Measurements from ENCODE around the gene METTL22. TPM values are rescaled to one million over a fixed set of nuclear protein-coding genes. Genes with fewer than 3 reads are reported as not detected.

METTL22 gene

DNA sequence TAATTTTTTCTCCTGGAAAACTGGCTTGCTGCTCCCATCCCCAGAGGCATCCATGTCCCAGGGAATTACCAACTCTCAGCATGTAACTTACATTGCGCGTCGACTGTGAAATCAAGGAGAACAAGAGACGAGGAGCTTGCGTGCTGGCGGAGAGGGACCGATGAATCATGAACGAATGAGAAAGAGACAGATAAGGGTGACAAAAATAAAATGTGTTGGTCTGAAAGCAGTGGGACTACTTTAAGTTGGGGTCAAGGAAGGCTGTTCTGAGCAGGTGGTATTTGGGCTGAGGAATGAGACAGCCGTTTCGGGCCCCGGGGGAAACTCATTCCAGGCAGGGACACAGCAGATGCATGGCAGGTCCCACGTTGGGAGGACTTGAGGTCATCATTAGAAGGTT lies 75.4 kb downstream of the METTL22 start:
- Histone ChIP-seq H3K79me1 (replicated peaks; ENCODE audit: low read length, poor library complexity, severe bottlenecking) (no peaks in the 10 kb centered on the region), H3K4me2 (ENCODE audit: low read length, poor library complexity, severe bottlenecking) (no peak overlapping the region), H2AFZ (ENCODE audit: low read depth, low read length) (no peak overlapping the region)

DNA sequence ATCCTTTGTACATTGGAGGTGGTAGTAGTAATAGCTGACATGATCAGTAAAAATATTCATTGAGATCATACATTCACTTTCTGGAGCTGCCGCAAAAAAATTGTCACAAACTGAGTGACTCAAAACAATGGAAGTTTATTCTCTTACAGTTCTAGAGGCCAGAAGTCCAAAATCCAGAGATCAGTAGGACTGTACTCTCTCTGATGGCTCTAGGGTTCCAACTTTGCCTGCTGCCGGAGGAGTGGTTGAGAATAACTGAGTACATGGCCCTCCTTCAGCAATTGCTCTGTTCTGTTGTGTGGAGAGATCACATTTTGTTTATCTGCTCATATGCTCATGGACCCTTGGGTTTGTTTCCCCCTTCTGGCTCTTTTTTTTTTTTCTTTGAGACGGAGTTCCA lies 76.5 kb downstream of the METTL22 start:
- DNase-seq: no peak
- H3K4me1 ChIP-seq (ENCODE audit: control insufficient read depth, insufficient read depth, low read depth, low read length): no peaks in the 10 kb centered on the region
- H3K14ac ChIP-seq (ENCODE audit: low read length in 2 of 2): no peak overlapping the region
- H2BK120ac ChIP-seq (ENCODE audit: low read depth, low read length): no peak overlapping the region
- 63% methylated on average over 3 of the region's 3 CpGs for WGBS
- H3K36me3 ChIP-seq (ENCODE audit: control insufficient read depth in 1 of 2, insufficient read depth in 2 of 2, low read depth in 1 of 2, low read length in 2 of 2): no peaks in the 10 kb centered on the region
- no peak overlapping the region for H2BK5ac ChIP-seq (ENCODE audit: low read depth, low read length, poor library complexity, severe bottlenecking)
- H4K8ac ChIP-seq (ENCODE audit: low read length): no peak overlapping the region
- no peaks in the 10 kb centered on the region for H3K9me3 ChIP-seq (ENCODE audit: control insufficient read depth, low read length)
- no peak overlapping the region for H2BK12ac ChIP-seq (ENCODE audit: low read length in 2 of 2)
- no peak overlapping the region for H3K4me3 ChIP-seq (ENCODE audit: insufficient read depth in 1 of 2, low read depth in 1 of 2, low read length in 2 of 2)
- H3K23ac ChIP-seq (ENCODE audit: low read length in 2 of 2): no peak overlapping the region
- no peak overlapping the region for H3K4me2 ChIP-seq (ENCODE audit: low read length, poor library complexity, severe bottlenecking)
- H2BK15ac ChIP-seq (ENCODE audit: low read depth, poor library complexity, severe bottlenecking): no peak overlapping the region
- H4K91ac ChIP-seq (ENCODE audit: low read length): no peak overlapping the region
- no peaks in the 10 kb centered on the region for H3K79me1 ChIP-seq (replicated peaks; ENCODE audit: low read length, poor library complexity, severe bottlenecking)
- no peaks in the 10 kb centered on the region for H3K27me3 ChIP-seq (ENCODE audit: control insufficient read depth in 1 of 2, insufficient read depth in 1 of 2, low read length in 2 of 2)
- H3K27ac ChIP-seq (ENCODE audit: low read length, poor library complexity, severe bottlenecking): no peak overlapping the region
- no peak overlapping the region for H3K18ac ChIP-seq (ENCODE audit: low read depth in 1 of 2, low read length in 2 of 2)
- no peak overlapping the region for H2AK5ac ChIP-seq (ENCODE audit: low read length, severe bottlenecking)
- no peak overlapping the region for H3K4ac ChIP-seq (ENCODE audit: low read depth in 1 of 2, low read length in 2 of 2)
- no peak overlapping the region for H2AFZ ChIP-seq (ENCODE audit: low read depth, low read length)
- no peak overlapping the region for H3K9ac ChIP-seq (ENCODE audit: low read length)

More for the DNA sequence above, 75.4 kb downstream of the METTL22 start:
- no peak overlapping the region for H4K91ac ChIP-seq (ENCODE audit: low read length)
- H3K36me3 ChIP-seq (ENCODE audit: control insufficient read depth in 1 of 2, insufficient read depth in 2 of 2, low read depth in 1 of 2, low read length in 2 of 2): no peaks in the 10 kb centered on the region
- no peak overlapping the region for H4K8ac ChIP-seq (ENCODE audit: low read length)
- H3K4ac ChIP-seq (ENCODE audit: low read depth in 1 of 2, low read length in 2 of 2): no peak overlapping the region
- H3K18ac ChIP-seq (ENCODE audit: low read depth in 1 of 2, low read length in 2 of 2): no peak overlapping the region
- H3K4me3 ChIP-seq (ENCODE audit: insufficient read depth in 1 of 2, low read depth in 1 of 2, low read length in 2 of 2): no peak overlapping the region
- H2BK15ac ChIP-seq (ENCODE audit: low read depth, poor library complexity, severe bottlenecking): no peak overlapping the region
- no peak overlapping the region for H2BK5ac ChIP-seq (ENCODE audit: low read depth, low read length, poor library complexity, severe bottlenecking)
- no peak overlapping the region for H2BK120ac ChIP-seq (ENCODE audit: low read depth, low read length)
- H3K4me1 ChIP-seq (ENCODE audit: control insufficient read depth, insufficient read depth, low read depth, low read length): no peaks in the 10 kb centered on the region
- no peak for DNase-seq
- no peak overlapping the region for H2BK12ac ChIP-seq (ENCODE audit: low read length in 2 of 2)
- no peak overlapping the region for H3K9ac ChIP-seq (ENCODE audit: low read length)
- no peaks in the 10 kb centered on the region for H3K27me3 ChIP-seq (ENCODE audit: control insufficient read depth in 1 of 2, insufficient read depth in 1 of 2, low read length in 2 of 2)
- no peak overlapping the region for H2AK5ac ChIP-seq (ENCODE audit: low read length, severe bottlenecking)
- no peak overlapping the region for H3K14ac ChIP-seq (ENCODE audit: low read length in 2 of 2)
- no peaks in the 10 kb centered on the region for H3K9me3 ChIP-seq (ENCODE audit: control insufficient read depth, low read length)
- H3K23ac ChIP-seq (ENCODE audit: low read length in 2 of 2): no peak overlapping the region
- H3K27ac ChIP-seq (ENCODE audit: low read length, poor library complexity, severe bottlenecking): no peak overlapping the region
- 88% methylated on average over 12 of the region's 12 CpGs for WGBS

Small RNAs within 50 kb of the gene (small RNA-seq; reads per million reads assigned to genes)
- not detected for gene RN7SL743P (ENCODE audit: low read depth)
